Measurements from ENCODE around the gene CHRNA9. TPM values are rescaled to one million over a fixed set of nuclear protein-coding genes. Genes with fewer than 3 reads are reported as not detected.

The CHRNA9 gene
- total RNA-seq, 2 donors from 2014 or later, result not detected

DNA sequence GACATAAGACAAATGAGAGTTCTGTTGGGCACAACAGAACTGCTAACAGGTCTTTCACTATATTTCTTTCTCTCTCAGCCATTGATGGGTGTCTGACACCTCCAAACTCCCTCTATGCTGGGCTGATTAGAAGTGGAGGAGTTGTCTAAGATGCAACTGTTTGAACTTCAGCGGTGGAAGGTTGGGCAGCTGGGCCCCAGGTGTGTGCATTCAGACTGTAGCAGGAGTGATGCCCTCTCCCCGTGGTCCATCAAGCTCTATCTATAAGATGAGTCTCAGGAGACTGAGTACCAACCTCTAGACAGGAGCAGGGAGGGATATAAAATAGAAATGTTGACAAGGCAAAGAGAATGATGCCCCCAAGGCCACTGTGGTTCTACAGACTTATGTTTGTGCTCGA lies 28.2 kb upstream of the CHRNA9 start:
- DNase-seq (ENCODE audit: low spot score) (no peak), ATAC-seq (ENCODE audit: insufficient number of reproducible peaks, low FRiP score, low read depth) (no peak)
- TF ChIP-seq CTCF (IDR thresholded peaks at IDR 0.05), result no peak

DNA sequence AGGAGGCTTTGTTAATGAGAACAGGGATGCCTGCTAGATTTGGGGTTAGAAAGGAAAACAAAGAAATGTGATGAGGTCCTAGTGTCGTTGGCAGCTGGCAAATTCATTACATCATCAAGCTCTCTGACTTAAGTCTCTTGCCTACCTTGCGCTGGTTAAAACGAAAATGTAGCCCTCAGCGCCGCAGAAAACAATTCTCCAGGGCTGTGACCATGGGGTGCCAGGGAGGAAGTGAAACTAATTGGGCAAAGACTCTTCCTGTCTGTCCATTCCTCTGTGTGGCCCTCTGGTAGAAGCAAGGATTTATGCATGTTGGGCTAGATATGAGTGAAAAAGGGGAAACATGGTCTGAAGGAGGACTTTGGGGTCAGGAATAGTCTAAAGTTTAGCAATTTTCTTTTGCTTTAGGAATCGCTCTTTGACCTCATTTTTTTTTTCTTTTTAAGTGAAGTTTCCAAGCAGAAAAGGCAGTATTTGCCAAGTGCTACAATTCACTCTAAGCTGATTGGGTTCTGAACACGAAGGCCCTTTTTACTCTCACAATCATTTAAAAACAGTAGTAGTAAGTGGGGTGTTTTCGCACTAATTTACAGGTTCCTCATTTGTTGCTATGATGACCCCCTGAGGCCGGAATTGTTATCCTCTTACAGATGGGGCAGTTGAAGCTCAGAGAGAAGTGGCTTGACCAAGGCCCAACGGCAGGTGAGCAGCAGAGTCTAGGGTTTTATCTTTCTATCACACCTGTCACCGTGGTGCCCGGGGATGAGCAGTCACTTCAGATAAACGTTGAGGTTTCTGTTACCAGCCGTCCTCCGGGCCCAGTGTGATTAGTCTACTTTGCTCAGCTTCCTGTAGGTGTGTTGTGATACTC lies 27.3 kb upstream of the CHRNA9 start:
- H3K27me3 ChIP-seq (replicated peaks; ENCODE audit: insufficient read depth), result no peaks in the 10 kb centered on the region
- no peak overlapping the region for H3K27ac ChIP-seq
- no peaks in the 10 kb centered on the region for H3K4me1 ChIP-seq (ENCODE audit: control insufficient read depth in 1 of 2, low read depth in 2 of 2)
- ATAC-seq (ENCODE audit: insufficient number of reproducible peaks, low FRiP score, low read depth) (no peak), DNase-seq (ENCODE audit: low spot score) (no peak)
- TF ChIP-seq CTCF (IDR thresholded peaks at IDR 0.05), result no peak
- H3K4me3 ChIP-seq, result no peak overlapping the region
- H3K36me3 ChIP-seq, result no peaks in the 10 kb centered on the region
- H3K9me3 ChIP-seq, result no peaks in the 10 kb centered on the region

More for the DNA sequence above, 28.2 kb upstream of the CHRNA9 start:
- no peak overlapping the region for H3K27ac ChIP-seq
- H3K27me3 ChIP-seq (replicated peaks; ENCODE audit: insufficient read depth), result no peaks in the 10 kb centered on the region
- H3K9me3 ChIP-seq, result no peaks in the 10 kb centered on the region
- H3K4me1 ChIP-seq (ENCODE audit: control insufficient read depth in 1 of 2, low read depth in 2 of 2), result no peaks in the 10 kb centered on the region
- no peak overlapping the region for H3K4me3 ChIP-seq
- H3K36me3 ChIP-seq, result no peaks in the 10 kb centered on the region

DNA sequence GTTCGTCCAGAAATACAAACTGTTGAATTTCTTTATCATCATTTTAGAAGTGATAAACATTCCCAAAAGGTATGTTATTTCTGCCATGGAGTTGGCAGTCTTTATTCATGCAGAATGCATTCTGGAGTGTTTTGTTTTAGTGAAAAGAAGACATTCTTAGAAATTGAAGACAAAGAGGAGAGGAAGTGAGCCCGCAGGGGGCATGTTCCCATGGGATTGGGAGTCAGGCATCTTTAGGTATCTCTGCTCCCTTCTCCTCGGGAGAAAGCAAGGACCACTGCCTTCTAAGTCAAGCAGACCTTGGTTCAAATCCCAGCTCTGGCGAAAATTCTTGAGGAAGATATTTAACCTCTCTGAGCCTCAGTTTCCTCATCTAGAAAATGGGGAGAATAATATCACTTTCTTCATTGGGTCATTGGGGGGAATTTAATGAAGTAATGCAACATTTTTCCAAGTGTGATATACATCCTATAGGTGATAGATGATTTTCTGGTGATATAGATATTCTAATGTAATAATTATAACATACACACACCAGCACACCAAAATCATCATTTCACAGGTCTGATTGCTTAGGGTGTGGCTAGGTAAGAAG lies 26.5 kb upstream of the CHRNA9 start:
- Histone ChIP-seq H3K4me1 (ENCODE audit: control insufficient read depth in 1 of 2, low read depth in 2 of 2) (no peaks in the 10 kb centered on the region), H3K4me3 (no peak overlapping the region), H3K27ac (no peak overlapping the region), H3K9me3 (no peaks in the 10 kb centered on the region), H3K36me3 (no peaks in the 10 kb centered on the region), H3K27me3 (replicated peaks; ENCODE audit: insufficient read depth) (no peaks in the 10 kb centered on the region)
- DNase-seq (ENCODE audit: low spot score) (no peak), ATAC-seq (ENCODE audit: insufficient number of reproducible peaks, low FRiP score, low read depth) (no peak)
- TF ChIP-seq CTCF (IDR thresholded peaks at IDR 0.05), result no peak

- ATAC-seq (ENCODE audit: insufficient number of reproducible peaks, low FRiP score, low read depth) (peak; percentile 54), DNase-seq (ENCODE audit: low spot score) (peak; percentile 74)
- H3K36me3 ChIP-seq, result no peaks in the 10 kb centered on the region
- no peak overlapping the region for H3K27ac ChIP-seq
- H3K4me3 ChIP-seq, result peak overlapping the region; percentile 28
- H3K4me1 ChIP-seq (ENCODE audit: control insufficient read depth in 1 of 2, low read depth in 2 of 2), result no peaks in the 10 kb centered on the region
- no peaks in the 10 kb centered on the region for H3K9me3 ChIP-seq
- TF ChIP-seq CTCF (IDR thresholded peaks at IDR 0.05), result peak; percentile 79
- no peaks in the 10 kb centered on the region for H3K27me3 ChIP-seq (replicated peaks; ENCODE audit: insufficient read depth)
Measured at GRCh38 chr4:40309250-40309774, 25.8 kb upstream of the CHRNA9 start.

DNA sequence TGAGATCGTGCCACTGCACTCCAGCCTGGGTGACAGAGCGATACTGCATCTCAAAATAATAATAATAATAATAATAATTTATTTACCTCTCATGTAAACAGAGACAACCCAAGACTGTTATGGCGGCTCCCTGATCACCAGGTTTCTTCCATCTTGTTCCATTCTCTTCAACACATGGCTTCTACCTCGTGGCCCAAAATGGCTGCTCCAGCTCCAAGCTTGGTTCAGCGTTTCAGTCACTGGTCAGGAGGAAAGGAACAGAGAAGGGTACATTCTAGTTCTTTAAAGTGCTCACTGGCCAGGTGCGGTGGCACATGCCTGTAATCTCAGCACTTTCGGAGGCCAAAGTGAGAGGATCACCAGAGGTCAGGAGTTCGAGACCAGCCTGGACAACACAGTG lies 24.9 kb upstream of the CHRNA9 start:
- no peak for DNase-seq (ENCODE audit: low spot score)
- H3K4me1 ChIP-seq (ENCODE audit: control insufficient read depth in 1 of 2, low read depth in 2 of 2), result no peaks in the 10 kb centered on the region
- no peak for ATAC-seq (ENCODE audit: insufficient number of reproducible peaks, low FRiP score, low read depth)
- no peaks in the 10 kb centered on the region for H3K9me3 ChIP-seq
- no peak overlapping the region for H3K27ac ChIP-seq
- no peak overlapping the region for H3K4me3 ChIP-seq
- no peaks in the 10 kb centered on the region for H3K27me3 ChIP-seq (replicated peaks; ENCODE audit: insufficient read depth)
- H3K36me3 ChIP-seq, result no peaks in the 10 kb centered on the region
- no peak for TF ChIP-seq CTCF (IDR thresholded peaks at IDR 0.05)

All from thoracic aorta (tissue), 2 donors.